EL (cell line): Measurements from ENCODE around the gene ZFP90.
"Not testable (repeated sequence)": the region's sequence is repeated elsewhere in the genome, so short reads cannot be mapped to it uniquely, and the experiment has no call there.

ENCODE experiments used
- DNase-seq: peaks from one replicate; pipeline ENCODE4 v3.0.0-alpha.2; 2016

The ZFP90 gene

DNA sequence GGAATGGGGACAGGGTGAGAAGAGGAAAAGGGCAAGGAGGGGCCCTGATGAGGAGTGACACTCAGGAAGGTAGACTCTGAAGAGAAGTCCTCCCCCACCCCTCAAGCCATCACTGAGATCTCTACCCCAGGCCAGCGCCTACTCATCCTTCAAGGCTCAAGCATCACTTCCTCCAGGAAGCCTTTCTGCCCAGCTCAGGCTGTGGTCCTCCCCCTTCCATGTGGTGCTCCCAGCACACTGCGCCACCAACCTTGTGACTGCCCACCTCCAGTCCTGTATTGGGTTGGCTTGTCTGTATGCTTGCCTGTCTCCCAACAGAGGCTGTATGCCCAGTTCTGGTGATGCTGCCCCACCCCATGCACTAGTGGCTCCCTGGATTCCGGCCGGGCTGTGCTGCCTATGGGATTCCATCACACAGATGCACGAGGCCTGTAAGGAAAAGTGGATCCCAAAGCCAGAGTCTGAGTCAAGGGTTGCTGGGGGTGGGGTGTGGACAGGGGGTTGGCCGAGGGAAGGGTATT lies 19.8 kb upstream of the ZFP90 start:
- no peak for DNase-seq

DNA sequence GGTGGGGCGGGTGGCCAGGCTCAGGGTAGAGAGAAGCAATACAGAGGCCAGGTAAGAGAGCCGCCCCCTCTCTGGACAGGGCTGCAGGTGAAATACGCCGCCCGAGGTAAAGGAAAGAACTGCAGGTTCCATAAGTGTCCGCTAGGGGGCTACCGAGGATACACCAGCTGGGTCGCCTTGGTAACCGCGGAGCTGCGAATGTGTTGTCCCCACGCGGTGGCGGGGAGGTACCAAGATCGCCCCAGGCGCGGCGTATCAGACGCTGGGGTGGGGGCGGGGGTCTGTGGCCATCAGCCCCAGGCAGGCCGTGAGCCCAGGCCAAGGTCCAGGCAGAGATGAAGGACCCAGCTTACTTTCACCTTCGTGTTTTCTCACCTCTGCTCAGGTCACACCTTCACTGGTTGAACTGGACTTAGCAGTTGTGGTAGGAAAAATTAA lies 18.4 kb upstream of the ZFP90 start:
- peak; percentile 73 for DNase-seq

DNA sequence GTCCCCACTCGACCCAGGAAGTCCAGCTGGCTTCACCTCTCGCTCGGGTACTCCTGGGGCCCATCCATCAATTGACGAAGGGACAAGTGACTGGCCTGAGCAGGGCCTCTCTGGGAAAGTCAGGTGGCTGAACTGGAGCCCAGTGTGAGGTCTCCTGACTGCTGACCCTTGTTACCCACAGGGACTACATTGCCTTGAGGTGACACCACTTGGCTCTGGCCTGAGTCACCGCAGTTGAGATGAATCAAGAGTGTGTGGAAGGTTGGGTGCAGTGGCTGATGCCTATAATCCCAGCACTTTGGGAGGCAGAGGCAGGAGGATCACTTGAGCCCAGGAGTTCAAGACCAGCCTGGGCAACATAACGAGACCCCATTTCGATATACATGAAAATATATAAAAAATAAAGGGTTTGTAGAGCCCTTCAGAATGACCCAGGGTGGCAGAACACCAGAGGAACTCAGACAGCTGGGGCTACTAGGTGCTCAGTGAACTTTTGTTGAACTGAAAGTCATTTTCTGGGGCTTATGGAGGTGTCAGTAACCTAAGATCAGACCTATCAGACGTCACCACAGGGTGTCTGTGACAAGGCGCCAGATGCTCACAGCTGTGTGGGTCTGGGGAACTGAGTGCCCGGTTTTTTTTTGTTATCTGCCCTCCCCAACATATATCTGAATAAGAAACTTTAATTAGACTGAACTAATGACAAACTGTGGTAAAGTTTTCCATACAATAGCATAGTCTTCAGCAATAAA lies 14.8 kb upstream of the ZFP90 start:
- DNase-seq = no peak

DNA sequence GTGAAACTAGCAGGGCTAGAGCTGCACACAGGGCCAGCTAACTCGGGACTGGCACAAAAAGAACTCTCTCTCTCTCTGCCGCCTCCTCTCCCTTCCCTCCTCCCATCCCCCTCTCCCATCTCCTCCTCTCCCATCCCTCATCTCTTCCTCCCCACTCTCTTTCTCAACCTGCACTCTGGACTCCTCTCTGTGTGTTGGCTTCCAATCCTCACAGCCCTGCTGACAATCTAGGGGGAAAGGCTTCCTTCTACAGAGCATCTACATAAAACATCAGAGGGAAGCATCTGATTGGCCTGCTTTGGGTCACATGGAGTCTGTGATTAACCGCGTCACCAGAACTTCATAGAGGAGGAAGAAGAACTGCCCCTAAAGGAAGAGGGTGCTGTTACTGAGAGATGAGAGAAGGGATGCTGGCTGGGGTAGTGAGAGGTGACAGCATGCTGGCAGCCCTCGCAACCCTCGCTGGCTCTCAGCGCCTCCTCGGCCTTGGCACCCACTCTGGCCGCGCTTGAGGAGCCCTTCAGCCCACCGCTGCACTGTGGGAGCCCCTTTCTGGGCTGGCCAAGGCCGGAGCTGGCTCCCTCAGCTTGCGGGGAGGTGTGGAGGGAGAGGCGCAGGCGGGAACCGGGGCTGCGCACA lies 12.8 kb upstream of the ZFP90 start:
- DNase-seq = no peak

DNA sequence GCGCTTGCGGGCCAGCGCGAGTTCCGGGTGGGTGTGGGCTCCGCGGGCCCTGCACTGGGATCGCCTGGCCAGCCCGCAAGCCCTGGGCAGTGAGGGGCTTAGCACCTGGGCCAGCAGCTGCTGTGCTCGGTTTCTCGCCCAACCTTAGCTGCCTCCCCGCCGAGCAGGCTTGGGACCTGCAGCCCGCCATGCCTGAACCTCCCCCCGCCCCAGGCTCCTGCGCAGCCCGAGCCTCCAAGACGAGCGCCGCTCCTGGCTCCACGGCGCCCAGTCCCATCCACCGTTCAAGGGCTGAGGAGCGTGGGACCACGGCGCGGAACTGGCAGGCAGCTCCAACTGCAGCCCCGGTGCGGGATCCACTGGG lies 12.3 kb upstream of the ZFP90 start:
- no peak for DNase-seq

DNA sequence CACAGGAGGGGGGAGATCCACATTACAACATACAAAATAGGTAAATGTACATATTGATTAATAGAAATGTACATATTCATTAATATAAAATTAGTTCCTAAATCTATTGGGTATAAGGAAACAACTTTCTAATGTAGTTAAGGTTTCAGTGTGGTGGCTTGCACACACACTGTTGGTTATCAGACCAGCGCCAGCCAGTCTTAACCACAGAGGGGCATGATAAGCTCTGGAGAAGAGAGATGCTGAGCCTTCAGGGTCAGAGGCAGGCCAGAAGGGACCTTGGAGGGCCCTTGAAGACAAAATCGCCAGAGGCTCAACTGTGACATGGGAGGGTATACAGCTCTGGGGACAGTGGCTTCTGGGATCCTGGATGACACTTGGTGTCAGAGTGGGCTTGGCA lies 10.9 kb upstream of the ZFP90 start:
- no peak for DNase-seq

DNA sequence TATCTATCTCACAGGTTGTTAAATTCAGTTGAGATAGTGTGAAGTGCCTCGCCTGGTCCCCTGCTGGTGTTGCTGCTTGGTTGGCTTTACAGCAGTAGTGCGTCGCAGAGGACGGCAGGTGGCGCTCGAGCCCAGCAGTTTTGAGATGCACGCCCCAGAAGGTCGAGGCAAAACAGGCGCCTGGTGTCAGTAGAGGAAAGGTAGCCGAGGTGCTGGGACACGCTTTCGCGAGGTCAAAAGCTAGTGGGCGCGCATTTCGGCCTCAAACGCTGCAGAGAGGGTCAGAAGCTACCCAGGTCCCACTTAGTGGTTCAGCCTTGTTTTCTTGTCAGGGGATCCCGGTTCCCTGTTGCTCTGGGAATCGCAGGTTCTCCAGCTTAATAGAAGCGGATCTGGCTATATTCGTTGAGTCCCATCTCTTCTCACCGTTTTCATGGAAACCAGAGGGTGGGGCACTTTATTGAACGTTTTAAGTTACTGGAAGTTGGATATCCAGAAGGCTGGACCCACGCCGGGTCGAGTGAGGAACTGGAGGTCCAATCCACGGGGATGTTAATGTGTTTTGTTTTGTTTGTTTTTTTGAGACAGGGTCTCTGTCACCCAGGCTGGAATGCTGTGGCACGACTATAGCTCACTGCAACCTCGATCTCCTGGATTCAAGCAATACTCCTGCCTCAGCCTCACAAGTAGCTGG lies 10.3 kb upstream of the ZFP90 start:
- DNase-seq = peak; percentile 75

DNA sequence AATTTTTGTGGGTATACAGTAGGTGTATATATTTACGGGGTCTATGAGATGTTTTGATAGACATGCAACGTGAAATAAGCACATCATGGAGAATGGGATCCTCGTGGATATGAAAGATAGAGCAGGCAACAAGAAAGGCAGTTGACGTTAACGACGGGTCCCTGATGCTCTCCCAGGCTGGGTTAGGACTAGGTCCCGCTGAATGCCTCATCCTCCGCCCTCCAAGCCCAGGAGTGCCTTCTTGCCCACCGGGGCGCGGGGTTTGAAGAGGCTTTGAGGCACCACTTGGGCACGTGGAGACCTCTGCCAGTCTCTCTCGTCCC lies 9.5 kb upstream of the ZFP90 start:
- no peak for DNase-seq

DNA sequence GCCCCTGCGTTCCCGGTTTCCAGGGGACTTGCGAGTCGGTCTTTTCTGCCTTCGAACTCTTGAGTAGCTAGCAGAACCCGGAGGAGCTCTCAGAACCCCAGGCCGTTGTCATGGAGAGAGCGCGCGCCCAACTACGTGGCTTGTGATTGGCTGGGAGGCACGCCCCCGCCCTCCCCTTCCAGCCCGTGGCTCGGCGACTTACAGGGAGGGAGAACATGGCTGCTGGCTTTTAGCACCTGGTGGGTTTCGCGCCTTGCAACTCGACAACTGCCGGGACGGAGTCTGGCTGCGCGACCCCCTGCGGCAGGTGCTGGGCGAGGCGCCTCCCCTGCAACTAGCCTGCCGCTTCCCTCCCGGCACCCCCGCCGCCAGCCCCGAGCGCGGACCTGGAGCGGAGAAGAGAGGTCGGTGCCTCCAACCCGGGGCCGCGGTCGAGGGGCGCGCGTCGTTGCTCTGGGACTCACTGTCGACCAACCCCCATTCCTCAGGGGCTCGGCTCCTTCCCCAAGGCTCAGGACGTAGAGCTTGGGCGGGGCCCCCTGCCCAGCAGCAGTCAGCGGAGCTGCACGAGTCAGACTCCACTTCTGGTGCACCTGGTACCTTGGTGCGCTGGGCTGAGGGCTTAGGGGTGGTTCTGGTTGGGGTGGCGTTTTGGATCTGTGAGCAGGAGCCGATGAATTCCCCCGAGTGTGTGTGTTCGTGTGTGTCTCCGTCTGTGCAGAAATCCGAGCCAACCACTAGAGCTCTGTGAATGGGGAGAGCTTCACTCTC lies 9.0 kb upstream of the ZFP90 start:
- peak; percentile 88 for DNase-seq

DNA sequence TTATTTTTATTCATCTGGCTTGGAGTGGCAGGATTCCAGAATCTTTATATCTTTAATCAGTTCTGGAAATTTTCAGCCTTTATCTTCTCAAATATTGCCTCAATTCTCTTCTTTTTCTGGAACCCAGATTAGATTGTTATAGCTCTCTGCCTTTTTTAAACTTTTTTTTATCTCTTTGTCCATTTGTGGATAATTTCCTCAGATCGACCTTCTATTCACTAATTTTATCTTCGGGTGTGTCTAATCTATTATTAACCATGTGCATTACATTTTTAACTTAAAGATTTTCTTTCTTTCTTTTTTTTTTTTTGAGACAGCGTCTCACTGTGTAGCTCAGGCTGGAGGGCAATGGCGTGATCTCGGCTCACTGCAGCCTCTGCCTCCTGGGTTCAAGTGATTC lies 5.2 kb upstream of the ZFP90 start:
- no peak for DNase-seq

DNA sequence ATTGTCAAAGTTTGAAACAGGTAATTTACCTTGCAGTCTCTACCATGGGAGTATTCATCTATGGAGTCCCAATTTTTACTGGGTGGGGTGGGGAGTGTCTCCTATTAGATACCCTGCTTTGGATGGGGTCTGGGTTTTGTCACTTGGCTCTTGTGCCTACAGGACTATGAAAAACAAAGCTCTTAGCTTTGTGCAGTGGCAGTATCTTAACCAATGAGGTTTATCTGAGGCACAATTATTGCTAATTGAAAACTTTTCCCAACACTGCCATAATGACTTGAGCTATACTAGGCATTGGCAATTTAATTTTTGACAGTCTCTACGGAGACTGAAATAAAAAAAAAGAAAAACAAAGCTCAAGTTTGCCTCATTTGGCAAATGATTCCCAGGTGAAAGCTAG lies 3.8 kb upstream of the ZFP90 start:
- no peak for DNase-seq

DNA sequence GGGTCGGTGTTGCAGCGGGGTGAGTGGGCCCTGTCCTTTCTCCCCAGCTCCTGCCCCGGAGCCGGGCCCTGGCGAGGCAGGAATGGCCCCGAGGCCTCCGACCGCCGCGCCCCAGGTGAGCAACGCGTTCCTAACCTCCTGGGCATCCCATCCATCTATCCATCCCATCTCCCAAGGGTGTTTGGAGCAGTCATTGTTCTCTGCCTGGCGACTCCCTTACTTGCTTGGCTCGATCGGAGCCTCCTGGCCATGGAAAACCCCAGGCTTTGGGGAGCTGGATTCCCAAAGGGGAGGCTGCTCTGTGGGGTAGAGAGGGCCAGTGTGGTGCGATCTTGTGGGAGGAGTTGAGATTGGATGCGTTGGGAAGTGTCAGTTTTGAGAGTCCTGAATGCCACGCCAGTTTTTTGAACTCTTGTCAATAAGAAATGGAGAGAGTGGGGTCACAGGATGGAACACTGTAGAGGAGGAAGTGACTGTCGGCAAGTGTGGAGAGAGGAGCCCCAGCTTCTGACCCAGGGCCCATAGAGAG lies 684 bp downstream of the ZFP90 start:
- DNase-seq = peak; percentile 22

DNA sequence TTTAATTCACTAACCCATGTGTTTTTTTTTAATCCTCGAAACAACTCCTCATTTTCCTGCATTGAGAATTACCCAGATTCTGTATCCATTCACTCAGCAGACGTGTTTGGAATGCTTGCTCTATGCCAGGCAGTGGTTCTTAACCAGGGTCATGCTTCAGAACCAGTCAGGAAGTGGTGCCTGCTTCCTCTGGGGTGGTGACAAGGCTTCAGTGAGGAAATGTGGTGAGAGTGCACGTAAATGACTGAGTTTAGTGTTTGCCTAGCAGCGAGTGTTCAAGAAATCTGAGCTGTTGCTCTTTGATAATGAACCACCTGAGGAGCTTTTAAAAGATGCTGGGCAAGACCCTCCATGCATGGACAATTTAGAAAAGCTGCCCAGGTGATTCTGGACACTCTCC lies 9.9 kb downstream of the ZFP90 start:
- DNase-seq = no peak

DNA sequence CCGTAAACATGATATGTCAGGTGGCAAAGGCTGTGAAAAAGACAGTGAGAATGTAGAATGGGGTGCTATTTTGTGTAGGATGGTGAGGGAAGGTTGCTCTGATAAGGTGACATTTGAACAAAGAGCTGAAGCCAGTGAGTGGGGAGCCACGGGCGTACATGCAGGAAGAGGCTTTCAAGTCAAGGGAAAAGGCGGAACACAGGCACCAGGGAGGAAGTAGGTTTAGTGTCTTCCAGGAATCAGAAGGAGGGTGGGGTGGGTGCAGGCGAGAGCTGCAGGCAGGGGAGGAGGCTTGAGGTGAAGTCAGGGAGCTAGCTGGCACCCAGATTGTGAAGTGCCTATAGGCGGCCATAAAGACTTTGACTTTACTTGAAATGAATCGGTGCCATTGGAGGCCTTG lies 14.1 kb downstream of the ZFP90 start:
- DNase-seq = no peak

DNA sequence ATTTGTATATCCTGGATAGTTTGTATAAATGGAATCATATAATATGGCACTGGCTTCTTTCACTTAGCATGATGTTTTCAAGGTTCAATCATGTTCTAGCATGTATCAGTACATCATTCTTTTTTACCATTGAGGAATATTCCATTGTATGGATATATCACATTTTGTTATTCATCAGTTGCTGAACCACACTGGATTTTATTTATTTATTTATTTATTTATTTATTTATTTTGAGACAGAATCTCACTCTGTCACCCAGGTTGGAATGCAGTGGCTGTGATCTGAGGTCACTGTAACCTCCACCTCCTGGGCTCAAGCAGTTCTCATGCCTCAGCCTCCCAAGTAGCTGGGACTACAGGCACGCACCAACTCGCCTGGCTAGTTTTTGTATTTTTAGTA lies 21.2 kb downstream of the ZFP90 start:
- DNase-seq = not testable (repeated sequence)

DNA sequence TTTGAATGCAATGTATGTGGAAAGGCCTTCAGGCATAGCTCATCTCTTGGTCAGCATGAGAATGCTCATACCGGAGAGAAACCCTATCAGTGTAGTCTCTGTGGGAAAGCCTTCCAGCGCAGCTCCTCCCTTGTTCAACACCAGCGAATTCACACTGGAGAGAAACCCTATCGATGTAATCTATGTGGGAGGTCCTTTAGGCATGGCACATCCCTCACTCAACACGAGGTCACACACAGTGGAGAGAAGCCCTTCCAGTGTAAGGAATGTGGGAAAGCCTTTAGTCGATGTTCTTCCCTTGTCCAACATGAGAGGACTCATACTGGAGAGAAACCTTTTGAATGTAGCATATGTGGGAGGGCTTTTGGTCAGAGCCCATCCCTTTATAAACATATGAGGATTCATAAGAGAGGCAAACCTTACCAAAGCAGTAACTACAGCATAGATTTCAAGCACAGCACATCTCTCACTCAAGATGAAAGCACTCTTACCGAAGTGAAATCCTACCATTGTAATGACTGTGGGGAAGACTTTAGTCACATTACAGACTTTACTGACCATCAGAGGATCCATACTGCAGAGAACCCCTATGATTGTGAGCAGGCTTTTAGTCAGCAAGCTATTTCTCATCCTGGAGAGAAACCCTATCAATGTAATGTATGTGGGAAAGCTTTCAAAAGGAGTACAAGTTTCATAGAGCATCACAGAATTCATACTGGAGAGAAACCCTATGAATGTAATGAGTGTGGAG lies 24.7 kb downstream of the ZFP90 start:
- DNase-seq = no peak

DNA sequence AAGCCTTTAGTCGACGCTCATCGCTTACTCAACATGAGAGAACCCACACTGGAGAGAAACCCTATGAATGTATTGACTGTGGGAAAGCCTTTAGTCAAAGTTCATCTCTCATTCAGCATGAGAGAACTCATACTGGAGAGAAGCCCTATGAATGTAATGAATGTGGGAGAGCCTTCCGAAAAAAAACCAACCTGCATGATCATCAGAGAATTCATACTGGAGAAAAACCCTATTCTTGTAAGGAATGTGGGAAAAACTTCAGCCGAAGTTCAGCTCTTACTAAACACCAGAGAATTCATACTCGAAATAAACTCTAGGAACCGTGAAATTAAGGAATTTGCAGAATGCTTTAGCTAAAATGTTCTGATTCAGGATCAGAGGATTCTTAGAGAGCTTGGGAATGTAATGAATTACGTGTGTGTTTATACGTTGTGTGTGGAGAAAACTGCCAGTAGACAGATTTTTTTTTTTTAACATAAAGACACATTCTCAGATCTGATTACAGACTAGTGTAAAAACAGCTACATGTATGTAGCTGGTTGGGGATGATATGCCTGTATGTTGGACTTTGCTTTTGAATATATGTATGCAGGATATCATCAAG lies 25.4 kb downstream of the ZFP90 start:
- no peak for DNase-seq

DNA sequence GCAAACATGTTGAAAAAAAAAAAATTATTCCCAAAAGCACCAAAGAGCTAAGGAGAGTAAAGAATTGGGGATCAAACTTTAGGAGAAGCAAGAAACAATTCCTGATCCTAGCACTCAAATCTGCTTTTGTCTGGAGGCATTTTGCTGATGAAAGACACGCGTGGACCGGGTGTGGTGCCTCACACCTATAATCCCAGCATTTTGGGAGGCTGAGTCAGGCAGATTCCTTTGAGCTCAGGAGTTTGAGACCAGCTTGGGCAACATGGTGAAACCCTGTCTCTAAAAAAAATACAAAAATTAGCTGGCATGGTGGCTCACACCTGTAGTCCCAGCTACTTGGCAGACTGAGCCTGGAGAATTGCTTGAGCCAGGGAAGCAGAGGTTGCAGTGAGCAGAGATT lies 35.4 kb downstream of the ZFP90 start:
- DNase-seq = no peak

DNA sequence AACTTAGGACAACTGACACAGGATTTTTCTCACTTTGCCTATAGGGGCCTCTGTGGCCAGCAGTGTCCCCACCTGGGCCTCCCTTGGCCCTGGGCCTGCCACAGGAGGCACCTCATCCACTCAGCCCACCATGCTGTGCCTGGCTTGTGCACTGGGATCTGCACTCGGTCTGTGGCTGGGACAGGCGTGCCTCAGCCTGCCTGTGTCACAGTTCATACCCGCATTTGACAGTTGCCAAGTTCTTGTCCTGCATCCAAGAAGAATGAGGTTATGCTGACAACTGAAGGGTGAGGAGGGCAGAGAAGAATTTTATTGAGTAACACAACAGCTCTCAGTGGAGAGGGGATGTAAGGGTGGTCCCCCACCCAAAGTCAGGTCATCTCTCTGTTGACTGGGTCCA lies 36.0 kb downstream of the ZFP90 start:
- no peak for DNase-seq

DNA sequence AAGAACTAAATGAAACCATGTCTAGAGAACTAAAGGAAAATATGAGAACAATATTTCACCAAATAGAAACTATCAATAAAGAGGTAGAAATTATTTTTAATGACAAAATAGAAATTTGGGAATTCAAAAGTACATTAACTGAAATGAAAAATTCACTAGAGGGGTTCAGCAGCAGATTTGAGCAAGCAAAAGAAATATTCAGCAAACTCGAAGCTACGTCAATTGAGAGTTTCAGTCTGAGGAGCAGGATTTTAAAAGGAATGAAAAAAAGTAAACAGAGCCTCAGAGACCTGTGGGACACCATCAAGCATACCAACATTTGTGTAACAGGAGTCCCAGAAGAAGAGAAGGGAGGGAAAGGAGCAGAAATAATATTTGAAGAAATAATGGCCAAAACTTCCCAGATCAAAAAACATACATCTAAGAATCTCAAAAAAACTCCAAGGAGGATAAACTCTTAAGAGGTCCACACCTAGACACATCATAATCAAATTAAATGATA lies 38.3 kb downstream of the ZFP90 start:
- no peak for DNase-seq

DNA sequence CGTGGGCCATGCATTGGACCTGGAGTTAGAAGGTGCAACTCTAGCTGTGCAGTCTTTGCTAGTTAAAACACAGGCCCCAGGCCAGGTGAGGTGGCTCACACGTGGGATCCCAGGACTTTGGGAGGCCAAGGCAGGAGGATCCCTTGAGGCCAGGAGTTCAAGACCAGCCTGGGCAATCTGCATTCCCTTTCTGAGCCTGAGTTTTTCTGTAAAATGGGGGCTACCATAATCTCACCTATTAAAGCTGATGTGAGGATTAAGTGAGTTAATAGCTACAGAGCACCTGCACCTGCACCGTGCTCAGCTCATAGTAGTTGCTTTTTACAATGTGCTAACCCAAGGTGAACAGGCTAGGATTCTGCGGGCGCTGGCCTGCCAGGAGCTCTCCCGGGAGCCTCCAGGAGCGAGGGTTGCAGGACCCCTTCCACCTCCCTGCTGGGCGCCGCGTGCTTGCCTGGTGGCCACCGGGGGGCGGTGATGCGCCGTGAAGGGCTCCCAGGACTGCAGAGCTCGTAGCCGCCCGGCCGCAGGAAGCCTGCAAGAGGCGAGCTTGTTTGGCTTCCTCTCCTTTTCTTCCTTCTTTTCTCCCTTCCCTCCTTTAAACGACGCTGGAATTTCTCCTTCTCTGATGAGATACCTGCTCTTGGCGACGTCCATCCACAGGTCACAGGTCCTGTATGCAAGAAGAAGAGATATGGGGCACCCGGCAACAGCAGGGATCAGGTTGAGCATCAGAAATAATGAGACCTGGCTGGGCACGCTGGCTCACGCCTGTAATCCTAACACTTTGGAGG lies 51.3 kb downstream of the ZFP90 start:
- peak; percentile 63 for DNase-seq
